DND-41 (cell line): ENCODE results near the gene SLC5A7.

ENCODE experiments used
- ATAC-seq: fragments of 200-7000 bp; cut with Tn5 transposase; 3 replicates; pipeline ENCODE4 v1.9.1; 2021; ENCODE audit warnings: low read depth; ENCODE audit not compliant: insufficient read depth
- DNase-seq: peaks from one replicate; pipeline ENCODE4 v3.0.0-alpha.2; 2020
- H2AFZ ChIP-seq: 2 replicates; pipeline ENCODE4 v1.6.0; 2012; ENCODE audit warnings: low read depth, low read length
- H3K27ac ChIP-seq: 2 replicates; pipeline ENCODE4 v1.5.1; 2012; ENCODE audit warnings: low read length, inconsistent platforms
- H3K27me3 ChIP-seq: fragments of 200-600 bp; sonication (generic); 2 replicates; pipeline ENCODE4 v1.6.0; 2012; ENCODE audit warnings: low read length, mild to moderate bottlenecking, inconsistent platforms; ENCODE audit not compliant: insufficient read depth, poor library complexity
- H3K36me3 ChIP-seq: 2 replicates; pipeline ENCODE4 v1.5.1; 2012; ENCODE audit warnings: low read length, inconsistent platforms; ENCODE audit not compliant: insufficient read depth
- H3K4me1 ChIP-seq: 2 replicates; pipeline ENCODE4 v1.5.1; 2012; ENCODE audit warnings: mild to moderate bottlenecking, low read length; ENCODE audit not compliant: insufficient read depth
- H3K4me2 ChIP-seq: 2 replicates; pipeline ENCODE4 v1.6.0; 2012; ENCODE audit warnings: mild to moderate bottlenecking, moderate library complexity, low read length, inconsistent platforms; ENCODE audit not compliant: insufficient read depth
- H3K4me3 ChIP-seq, 2 experiments: fragments of 200-600 bp in 1 of 2; shearing (Covaris generic) in 1 of 2; 2 replicates each; pipeline ENCODE4 v1.5.1; 2012 to 2016; ENCODE audit warnings: inconsistent platforms in 2 of 2, low read length in 2 of 2, mild to moderate bottlenecking in 2 of 2, low read depth in 1 of 2, moderate library complexity in 1 of 2
- H3K79me2 ChIP-seq: 2 replicates; pipeline ENCODE4 v1.6.0; 2012; ENCODE audit warnings: low read length, inconsistent platforms; ENCODE audit not compliant: insufficient read depth
- H3K9ac ChIP-seq: 2 replicates; pipeline ENCODE4 v1.6.0; 2012; ENCODE audit warnings: low read depth, mild to moderate bottlenecking, inconsistent platforms, low read length, moderate library complexity
- H3K9me3 ChIP-seq: 2 replicates; pipeline ENCODE4 v1.5.1; 2012; ENCODE audit warnings: low read length, moderate library complexity, mild to moderate bottlenecking, inconsistent platforms; ENCODE audit not compliant: insufficient read depth, severe bottlenecking
- H4K20me1 ChIP-seq: 2 replicates; pipeline ENCODE4 v1.6.0; 2012; ENCODE audit warnings: low read length; ENCODE audit not compliant: insufficient read depth
- CTCF ChIP-seq: IDR thresholded peaks from 2 replicates; pipeline ENCODE4 v1.5.1; 2012; ENCODE audit warnings: borderline replicate concordance, low read length, moderate library complexity, mild to moderate bottlenecking; ENCODE audit not compliant: poor library complexity, severe bottlenecking; ENCODE audit errors: extremely low read depth
- EZH2 ChIP-seq: IDR thresholded peaks from 3 replicates; pipeline ENCODE4 v1.6.1; 2012; ENCODE audit warnings: borderline replicate concordance, low read depth, mild to moderate bottlenecking, moderate library complexity, low read length, inconsistent platforms; ENCODE audit not compliant: severe bottlenecking

Gene SLC5A7

GRCh38 chr2:108058576-108059137, 72.3 kb downstream of the SLC5A7 start:
- no peak overlapping the region for H3K27ac ChIP-seq
- no peak overlapping the region for H3K9ac ChIP-seq
- no peak overlapping the region for H3K4me3 ChIP-seq
- no peaks in the 10 kb centered on the region for H3K9me3 ChIP-seq
- no peaks in the 10 kb centered on the region for H4K20me1 ChIP-seq
- no peaks in the 10 kb centered on the region for H3K4me1 ChIP-seq
- no peak for ATAC-seq
- TF ChIP-seq EZH2: no peak
- no peak for TF ChIP-seq CTCF
- H3K27me3 ChIP-seq: no peaks in the 10 kb centered on the region
- no peak overlapping the region for H2AFZ ChIP-seq
- H3K36me3 ChIP-seq: no peaks in the 10 kb centered on the region
- no peaks in the 10 kb centered on the region for H3K79me2 ChIP-seq
- H3K4me2 ChIP-seq: no peak overlapping the region
- DNase-seq: no peak

- ATAC-seq (no peak), DNase-seq (no peak)
- Histone ChIP-seq H3K36me3 (no peaks in the 10 kb centered on the region), H3K4me1 (no peaks in the 10 kb centered on the region), H3K79me2 (no peaks in the 10 kb centered on the region), H2AFZ (no peak overlapping the region), H3K4me2 (no peak overlapping the region), H3K9me3 (no peaks in the 10 kb centered on the region), H4K20me1 (no peaks in the 10 kb centered on the region), H3K27ac (no peak overlapping the region), H3K27me3 (no peaks in the 10 kb centered on the region), H3K4me3 (no peak overlapping the region), H3K9ac (no peak overlapping the region)
- TF ChIP-seq CTCF (no peak), EZH2 (no peak)
Observed at GRCh38 chr2:108061439-108062042, 75.2 kb downstream of the SLC5A7 start.
